ENCODE measurements around the gene KRTAP10-7. TPM values are rescaled to one million over a fixed set of nuclear protein-coding genes. Genes with fewer than 3 reads are reported as not detected.
"Not testable (repeated sequence)": the region's sequence is repeated elsewhere in the genome, so short reads cannot be mapped to it uniquely, and the experiment has no call there.

Gene KRTAP10-7
- total and polyA plus RNA-seq, 3 donors from 2014 or later: 0.31 TPM; not detected in 2

DNA sequence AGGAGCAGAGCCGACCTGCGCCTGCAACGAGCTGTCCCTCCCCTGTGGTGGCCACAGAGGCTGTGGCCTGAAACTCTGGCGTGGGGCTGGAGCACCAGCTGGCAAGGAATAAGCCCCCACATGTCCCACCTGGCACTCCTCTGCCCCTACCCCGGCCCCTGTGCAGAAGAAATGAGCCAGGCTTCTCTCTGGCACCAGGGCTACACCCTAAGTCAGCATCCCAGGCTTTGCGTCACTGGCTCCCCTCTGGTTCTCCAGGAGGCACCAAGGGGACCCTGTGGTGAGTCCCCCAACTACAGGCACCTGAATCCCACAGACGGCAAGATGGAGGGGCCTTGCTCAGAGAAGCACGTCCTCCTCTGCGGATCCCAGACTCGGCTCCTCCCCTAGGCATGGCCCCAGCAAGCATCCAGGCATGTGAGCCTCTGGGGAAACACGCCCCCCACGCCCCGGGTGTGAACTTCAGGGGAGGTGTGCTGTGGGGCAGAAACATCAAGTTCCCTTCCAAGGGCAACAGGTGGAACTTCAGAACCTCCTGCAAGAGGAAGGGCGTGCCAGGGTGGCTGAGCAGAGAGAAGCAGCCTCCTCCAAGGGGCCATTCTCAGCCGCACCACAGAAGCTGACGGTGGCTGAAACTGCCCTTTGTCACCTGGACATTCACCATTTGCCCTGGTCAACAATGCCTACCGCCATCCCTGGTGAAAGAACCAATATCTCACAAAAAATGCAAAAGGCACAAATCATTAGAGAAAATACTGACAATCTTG, 2.9 kb downstream of the KRTAP10-7 start:
- Histone ChIP-seq H3K36me3 (ENCODE audit: low read depth, missing control alignments) (no peaks in the 10 kb centered on the region), H3K27me3 (no peaks in the 10 kb centered on the region), H3K9me3 (no peaks in the 10 kb centered on the region), H3K27ac (no peak overlapping the region), H3K4me1 (no peaks in the 10 kb centered on the region), H3K4me3 (no peak overlapping the region)
- WGBS, 2 donors: 61 to 78% methylated on average over 10 to 17 of the region's 17 CpGs
- intact Hi-C loops (cut with DNase I; ENCODE audit: low total_unique reads): no loop called here
- no peak for DNase-seq
- TF ChIP-seq POLR2A (IDR thresholded peaks at IDR 0.05): no peak
- TF ChIP-seq, protein P1, sequence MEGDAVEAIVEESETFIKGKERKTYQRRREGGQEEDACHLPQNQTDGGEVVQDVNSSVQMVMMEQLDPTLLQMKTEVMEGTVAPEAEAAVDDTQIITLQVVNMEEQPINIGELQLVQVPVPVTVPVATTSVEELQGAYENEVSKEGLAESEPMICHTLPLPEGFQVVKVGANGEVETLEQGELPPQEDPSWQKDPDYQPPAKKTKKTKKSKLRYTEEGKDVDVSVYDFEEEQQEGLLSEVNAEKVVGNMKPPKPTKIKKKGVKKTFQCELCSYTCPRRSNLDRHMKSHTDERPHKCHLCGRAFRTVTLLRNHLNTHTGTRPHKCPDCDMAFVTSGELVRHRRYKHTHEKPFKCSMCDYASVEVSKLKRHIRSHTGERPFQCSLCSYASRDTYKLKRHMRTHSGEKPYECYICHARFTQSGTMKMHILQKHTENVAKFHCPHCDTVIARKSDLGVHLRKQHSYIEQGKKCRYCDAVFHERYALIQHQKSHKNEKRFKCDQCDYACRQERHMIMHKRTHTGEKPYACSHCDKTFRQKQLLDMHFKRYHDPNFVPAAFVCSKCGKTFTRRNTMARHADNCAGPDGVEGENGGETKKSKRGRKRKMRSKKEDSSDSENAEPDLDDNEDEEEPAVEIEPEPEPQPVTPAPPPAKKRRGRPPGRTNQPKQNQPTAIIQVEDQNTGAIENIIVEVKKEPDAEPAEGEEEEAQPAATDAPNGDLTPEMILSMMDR (IDR thresholded peaks at IDR 0.05): no peak

DNA sequence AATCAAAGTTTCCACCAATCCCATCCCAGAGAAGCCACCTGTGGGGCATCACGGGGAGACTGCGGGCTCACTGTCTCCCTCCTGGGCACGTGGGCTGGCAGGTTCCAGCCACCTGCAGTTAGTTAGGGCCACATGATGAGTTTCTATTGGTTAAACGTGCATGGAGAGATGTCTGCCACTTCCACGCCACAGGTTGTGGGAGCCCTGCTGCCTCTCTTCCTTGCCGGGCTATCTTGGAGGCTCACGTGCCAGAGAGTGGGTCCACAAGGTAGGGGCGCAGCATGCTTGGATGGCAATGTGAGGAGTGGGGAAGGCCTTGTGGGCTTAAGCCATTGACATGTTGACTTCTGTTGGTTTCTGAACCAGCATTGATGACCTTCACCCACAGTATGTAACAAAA, 3.5 kb downstream of the KRTAP10-7 start:
- no peak for DNase-seq
- TF ChIP-seq, protein P1 (IDR thresholded peaks at IDR 0.05): no peak
- TF ChIP-seq POLR2A (IDR thresholded peaks at IDR 0.05): no peak
- WGBS, 2 donors: 89 to 91% methylated on average over 7 to 8 of the region's 8 CpGs
- Histone ChIP-seq H3K36me3 (ENCODE audit: low read depth, missing control alignments) (no peaks in the 10 kb centered on the region), H3K9me3 (no peaks in the 10 kb centered on the region), H3K27ac (no peak overlapping the region), H3K4me1 (no peaks in the 10 kb centered on the region), H3K27me3 (no peaks in the 10 kb centered on the region), H3K4me3 (no peak overlapping the region)
- intact Hi-C loops (cut with DNase I; ENCODE audit: low total_unique reads): no loop called here

DNA sequence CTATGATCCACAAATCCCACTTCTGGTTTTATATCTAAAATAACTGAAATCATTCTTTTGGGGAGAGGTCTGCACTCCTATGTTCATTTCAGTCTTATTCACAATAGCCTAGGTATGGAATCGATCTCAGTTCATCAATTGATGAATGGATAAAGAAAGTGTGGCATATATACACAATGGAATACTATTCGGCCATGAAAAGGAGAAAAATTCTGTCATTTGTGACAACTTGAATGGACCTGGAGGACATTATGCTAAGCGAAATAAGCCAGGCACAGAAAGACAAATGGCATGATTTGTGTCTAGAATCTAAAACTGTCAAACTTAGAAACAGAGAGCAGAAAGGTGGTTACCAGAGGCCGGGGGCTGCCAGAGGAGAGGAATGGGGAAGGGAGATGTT, 6.1 kb downstream of the KRTAP10-7 start:
- H3K9me3 ChIP-seq: no peaks in the 10 kb centered on the region
- intact Hi-C loops (cut with DNase I; ENCODE audit: low total_unique reads): no loop called here
- no peak for DNase-seq
- no peaks in the 10 kb centered on the region for H3K36me3 ChIP-seq (ENCODE audit: low read depth, missing control alignments)
- H3K27me3 ChIP-seq: no peaks in the 10 kb centered on the region
- no peak overlapping the region for H3K27ac ChIP-seq
- 81 to 86% methylated on average over 4 of the region's 4 CpGs for WGBS, 2 donors
- H3K4me1 ChIP-seq: no peaks in the 10 kb centered on the region
- TF ChIP-seq, protein P1 (IDR thresholded peaks at IDR 0.05): no peak
- TF ChIP-seq POLR2A (IDR thresholded peaks at IDR 0.05): no peak
- no peak overlapping the region for H3K4me3 ChIP-seq

DNA sequence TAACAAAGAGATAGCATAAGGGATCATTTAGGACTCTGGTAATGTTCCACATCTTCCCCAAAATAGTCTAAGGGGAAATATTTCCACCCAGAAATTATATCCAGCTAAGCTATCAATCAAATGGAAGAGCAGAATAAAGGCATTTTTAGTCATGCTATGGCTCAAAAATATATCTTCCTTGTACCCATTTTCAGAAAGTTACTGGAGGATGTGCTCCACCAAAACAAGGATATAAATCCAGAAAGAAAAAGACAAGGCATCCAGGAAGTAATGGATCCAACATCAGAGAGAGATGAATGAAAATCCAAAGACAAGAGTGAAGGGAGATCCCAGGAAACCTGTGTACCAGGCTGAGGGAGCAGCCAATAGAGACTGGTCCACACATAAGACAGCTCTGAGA, 8.8 kb downstream of the KRTAP10-7 start:
- TF ChIP-seq, protein P1 (IDR thresholded peaks at IDR 0.05): no peak
- TF ChIP-seq POLR2A (IDR thresholded peaks at IDR 0.05): no peak
- no peak overlapping the region for H3K27ac ChIP-seq
- DNase-seq: no peak
- no peaks in the 10 kb centered on the region for H3K9me3 ChIP-seq
- H3K4me1 ChIP-seq: no peaks in the 10 kb centered on the region
- H3K4me3 ChIP-seq: no peak overlapping the region
- no peaks in the 10 kb centered on the region for H3K27me3 ChIP-seq
- H3K36me3 ChIP-seq (ENCODE audit: low read depth, missing control alignments): no peaks in the 10 kb centered on the region
- intact Hi-C loops (cut with DNase I; ENCODE audit: low total_unique reads): no loop called here

DNA sequence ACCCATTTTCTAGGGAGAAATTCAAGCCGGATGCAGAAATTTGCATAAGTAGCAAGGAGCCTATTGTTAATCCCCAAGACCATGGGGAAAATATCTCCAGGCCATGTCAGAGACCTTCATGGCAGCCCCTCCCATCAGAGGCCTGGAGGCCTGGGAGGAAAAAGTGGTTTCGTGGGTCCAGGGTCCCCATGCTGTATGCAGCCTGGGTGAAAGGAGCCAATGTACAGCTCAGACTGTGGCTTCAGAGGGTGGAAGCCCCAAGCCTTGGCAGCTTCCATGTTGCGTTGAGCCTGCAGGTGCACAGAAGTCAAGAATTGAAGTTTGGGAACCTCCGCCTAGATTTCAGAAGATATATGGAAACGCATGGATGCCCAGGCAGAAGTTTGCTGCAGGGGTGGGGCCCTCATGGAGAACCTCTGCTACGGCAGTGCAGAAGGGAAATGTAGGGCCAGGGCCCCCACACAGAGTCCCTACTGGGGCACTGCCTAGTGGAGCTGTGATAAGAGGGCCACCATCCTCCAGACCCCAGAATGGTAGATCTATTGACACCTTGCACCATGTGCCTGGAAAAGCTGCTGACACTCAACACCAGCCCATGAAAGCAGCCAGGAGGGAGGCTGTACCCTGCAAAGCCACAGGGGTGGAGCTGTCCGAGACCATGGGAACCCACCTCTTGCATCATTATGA, 9.9 kb downstream of the KRTAP10-7 start:
- H3K27me3 ChIP-seq; DNase-seq; intact Hi-C loops (cut with DNase I; ENCODE audit: low total_unique reads); H3K9me3 ChIP-seq; H3K4me1 ChIP-seq; H3K36me3 ChIP-seq (ENCODE audit: low read depth, missing control alignments); H3K27ac ChIP-seq; H3K4me3 ChIP-seq: not testable (repeated sequence)
- 91 to 97% methylated on average over 7 of the region's 7 CpGs for WGBS, 2 donors
